Measurements from ENCODE around the gene SLC39A2.

- TF ChIP-seq CTCF (IDR thresholded peaks at IDR 0.05 in 4 of 5, conservative IDR thresholded peaks at IDR 0.05 in 1 of 5): no peak
- no peak for TF ChIP-seq POLR2A (IDR thresholded peaks at IDR 0.05)
Measured at GRCh38 chr14:21029917-21030316, 30.8 kb downstream of the SLC39A2 start, which contains the start of gene TPPP2.
